ENCODE measurements around the gene TRAF3IP3. TPM values are rescaled to one million over a fixed set of nuclear protein-coding genes. Genes with fewer than 3 reads are reported as not detected.

TRAF3IP3 gene, protein sequence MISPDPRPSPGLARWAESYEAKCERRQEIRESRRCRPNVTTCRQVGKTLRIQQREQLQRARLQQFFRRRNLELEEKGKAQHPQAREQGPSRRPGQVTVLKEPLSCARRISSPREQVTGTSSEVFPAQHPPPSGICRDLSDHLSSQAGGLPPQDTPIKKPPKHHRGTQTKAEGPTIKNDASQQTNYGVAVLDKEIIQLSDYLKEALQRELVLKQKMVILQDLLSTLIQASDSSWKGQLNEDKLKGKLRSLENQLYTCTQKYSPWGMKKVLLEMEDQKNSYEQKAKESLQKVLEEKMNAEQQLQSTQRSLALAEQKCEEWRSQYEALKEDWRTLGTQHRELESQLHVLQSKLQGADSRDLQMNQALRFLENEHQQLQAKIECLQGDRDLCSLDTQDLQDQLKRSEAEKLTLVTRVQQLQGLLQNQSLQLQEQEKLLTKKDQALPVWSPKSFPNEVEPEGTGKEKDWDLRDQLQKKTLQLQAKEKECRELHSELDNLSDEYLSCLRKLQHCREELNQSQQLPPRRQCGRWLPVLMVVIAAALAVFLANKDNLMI
- total RNA-seq = 1.9 TPM
- long read RNA-seq, partial matches to known transcripts = 0 of 2 reads
- long read RNA-seq, other reads (novel, unspliced or antisense) = 1 of 2 reads

DNA sequence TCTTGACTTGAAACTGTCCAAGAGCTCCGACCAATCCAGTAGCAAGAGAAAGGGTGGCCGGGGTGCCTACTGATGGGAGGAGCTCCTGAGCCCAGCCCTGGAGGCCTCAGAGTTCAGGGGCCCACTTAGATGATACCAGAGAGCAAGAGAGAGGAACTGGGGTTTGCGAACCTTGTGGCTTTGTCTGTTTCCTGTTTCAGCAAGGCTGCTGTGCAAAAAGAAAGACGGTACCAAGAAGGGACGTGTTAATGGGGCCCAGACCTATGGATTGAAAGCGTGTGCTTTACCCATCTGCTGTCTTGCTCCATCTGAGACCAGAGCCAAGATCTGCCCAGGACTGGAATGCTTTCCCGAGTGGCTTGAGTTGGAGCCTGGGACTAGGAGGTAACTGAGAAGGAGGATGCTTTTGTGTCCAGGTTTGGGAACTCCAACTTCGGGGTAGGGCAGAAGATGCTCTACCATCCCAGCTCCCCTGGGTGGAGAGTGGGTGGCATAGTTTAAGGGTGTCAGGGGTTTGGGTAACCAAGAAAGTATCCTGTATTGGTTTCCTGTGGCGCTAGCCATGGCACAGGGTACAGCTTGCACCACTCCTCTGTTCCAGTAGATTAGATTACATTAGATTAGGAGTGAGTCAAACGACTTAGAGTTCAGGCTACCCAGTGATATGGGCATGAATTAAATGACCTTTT is at the start of gene TRAF3IP3:
TSS of gene TRAF3IP3 (plus strand) at position 128 of the 689 bp plus-strand sequence. CDS start 3,987 bp downstream, outside the sequence.
- ATAC-seq (peak; percentile 66), DNase-seq (no peak)
- intact Hi-C loops (cut with micrococcal nuclease) = no loop called here

- no peak for ATAC-seq
- intact Hi-C loops (cut with micrococcal nuclease) = no loop called here
- DNase-seq = no peak
Measured at GRCh38 chr1:209706622-209707021, 49.2 kb upstream of the TRAF3IP3 start.

DNA sequence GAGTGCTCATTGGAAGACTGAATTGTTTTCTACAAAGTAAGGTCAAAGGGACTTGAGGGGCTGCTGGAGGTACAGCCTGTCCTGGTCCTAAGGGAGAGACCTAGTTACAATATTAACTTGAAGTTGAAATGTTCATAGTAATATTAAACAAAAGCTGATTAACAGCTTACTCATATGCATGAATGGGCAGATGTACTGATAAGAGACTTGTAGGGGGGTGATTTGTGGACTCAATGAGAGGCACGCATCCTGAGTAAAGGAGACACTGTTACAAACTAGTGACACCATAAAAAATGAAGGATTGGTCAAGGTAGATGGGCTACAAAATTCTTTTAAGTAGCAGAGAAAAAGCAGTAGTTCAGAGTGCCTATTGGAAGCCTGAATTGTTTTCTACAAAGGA is 48.5 kb upstream of the TRAF3IP3 start:
- no peak for ATAC-seq
- no peak for DNase-seq
- intact Hi-C loops (cut with micrococcal nuclease) = no loop called here

DNA sequence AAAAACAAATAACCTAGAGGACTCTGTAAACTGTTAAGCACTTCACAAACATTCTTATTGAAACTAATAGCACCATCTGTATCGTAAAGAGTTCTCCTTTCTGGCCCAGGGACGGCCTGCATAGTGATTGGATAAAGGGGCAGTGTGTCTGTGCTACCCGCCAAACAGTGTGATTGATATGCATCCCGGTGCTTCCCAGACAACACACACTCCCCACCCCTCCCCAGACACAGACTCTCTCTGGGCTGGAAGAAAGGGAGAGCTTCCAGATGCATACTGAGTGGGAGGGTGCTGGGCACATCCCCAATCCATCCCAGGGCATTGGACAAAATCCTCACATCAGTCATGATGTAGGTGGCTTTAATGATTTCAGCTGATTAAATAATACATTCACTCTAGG is 47.6 kb upstream of the TRAF3IP3 start:
- ATAC-seq (no peak), DNase-seq (no peak)
- intact Hi-C loops (cut with micrococcal nuclease) = no loop called here

GRCh38 chr1:209710093-209710492 is 45.8 kb upstream of the TRAF3IP3 start:
- intact Hi-C loops (cut with micrococcal nuclease) = no loop called here
- DNase-seq (no peak), ATAC-seq (no peak)

GRCh38 chr1:209710847-209711246 is 45.0 kb upstream of the TRAF3IP3 start:
- intact Hi-C loops (cut with micrococcal nuclease) = no loop called here
- ATAC-seq = no peak

GRCh38 chr1:209714338-209714737 is 41.5 kb upstream of the TRAF3IP3 start:
- intact Hi-C loops (cut with micrococcal nuclease) = no loop called here
- DNase-seq = no peak
- no peak for ATAC-seq

More at GRCh38 chr1:209710847-209711246, 45.0 kb upstream of the TRAF3IP3 start:
- no peak for DNase-seq

- intact Hi-C loops (cut with micrococcal nuclease) = no loop called here
- ATAC-seq (no peak), DNase-seq (no peak)
Measured at GRCh38 chr1:209715314-209715713, 40.5 kb upstream of the TRAF3IP3 start.

DNA sequence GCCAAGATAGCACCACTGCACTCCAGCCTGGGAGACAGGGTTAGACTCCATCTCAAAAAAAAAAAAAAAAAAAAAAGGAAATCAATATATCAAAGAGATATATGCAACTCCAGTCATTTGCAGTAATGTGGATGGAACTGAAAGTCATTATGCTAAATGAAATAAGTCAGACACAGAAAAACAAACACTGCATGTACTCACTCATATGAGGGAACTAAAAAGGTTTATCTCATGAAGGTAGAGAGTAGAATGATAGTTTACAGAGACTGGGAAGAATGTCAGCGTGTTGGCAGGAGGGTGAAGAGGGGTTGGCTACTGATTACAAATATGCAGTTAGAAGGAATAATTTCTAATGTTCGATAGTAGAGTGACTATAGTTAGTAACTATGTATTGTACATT is 38.0 kb upstream of the TRAF3IP3 start:
- peak; percentile 59 for ATAC-seq
- intact Hi-C loops (cut with micrococcal nuclease) = no loop called here

DNA sequence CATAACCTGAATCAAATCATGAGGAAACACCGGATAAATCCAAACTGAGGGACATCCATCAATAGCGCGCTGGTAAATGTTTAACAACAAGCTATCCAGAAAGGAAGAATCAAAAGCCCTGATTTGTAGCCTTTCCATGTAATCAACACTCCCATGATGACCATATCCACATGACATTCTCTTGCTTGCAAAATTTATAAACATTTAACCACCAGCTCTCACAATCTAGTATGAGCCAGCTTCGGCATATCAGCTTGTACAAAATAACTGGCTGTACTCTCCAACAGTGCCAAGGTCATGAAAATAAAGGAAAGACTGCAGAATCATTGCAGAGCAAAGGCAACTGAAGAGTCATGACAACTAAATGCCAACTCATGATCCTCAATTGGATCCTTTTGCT is 35.5 kb upstream of the TRAF3IP3 start:
- peak; percentile 85 for ATAC-seq
- intact Hi-C loops (cut with micrococcal nuclease) = no loop called here
- DNase-seq = no peak

More for the DNA sequence above, 38.0 kb upstream of the TRAF3IP3 start:
- no peak for DNase-seq

GRCh38 chr1:209720826-209721225 is 35.0 kb upstream of the TRAF3IP3 start:
- intact Hi-C loops (cut with micrococcal nuclease) = no loop called here
- ATAC-seq = no peak
- no peak for DNase-seq

DNA sequence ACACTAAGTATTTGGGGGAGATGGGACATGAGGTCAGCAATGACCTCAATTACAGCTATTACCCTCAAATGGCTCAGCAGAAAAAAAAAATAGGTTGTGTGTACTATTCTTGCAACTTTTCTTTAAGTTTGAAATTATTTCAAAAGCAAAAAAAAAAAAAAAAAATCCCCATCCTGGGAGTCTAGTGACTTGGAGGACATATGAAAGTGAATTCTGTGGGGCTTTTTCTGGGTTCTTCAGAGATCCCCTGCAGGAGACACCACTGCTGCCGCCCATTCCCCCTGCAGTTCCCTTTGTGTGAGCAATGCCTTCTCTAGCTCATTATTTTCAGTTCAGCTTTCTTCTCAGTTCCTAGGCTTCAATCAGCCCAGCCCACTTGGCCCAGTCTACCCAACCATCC is 34.5 kb upstream of the TRAF3IP3 start:
- DNase-seq = no peak
- intact Hi-C loops (cut with micrococcal nuclease) = no loop called here
- no peak for ATAC-seq

DNA sequence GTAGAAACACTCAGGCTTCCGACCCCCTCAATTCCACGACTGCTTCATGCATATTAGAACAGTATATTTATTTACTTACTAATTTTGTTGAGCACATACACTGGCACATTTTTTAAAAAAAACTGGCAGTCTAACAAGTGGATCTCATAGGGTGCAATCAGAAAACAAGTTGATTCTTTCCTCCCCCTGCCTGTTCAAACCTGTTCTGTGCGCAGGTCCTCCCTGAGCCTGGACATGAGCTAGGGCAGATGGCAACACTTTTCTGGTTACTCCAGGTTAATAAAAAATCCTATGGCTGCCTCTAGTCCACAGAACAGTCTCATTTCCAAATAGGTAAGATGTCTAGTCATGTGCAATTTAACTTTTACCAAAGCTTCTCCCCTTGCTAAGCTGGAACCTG is 32.6 kb upstream of the TRAF3IP3 start:
- no peak for DNase-seq
- no peak for ATAC-seq
- intact Hi-C loops (cut with micrococcal nuclease) = no loop called here

DNA sequence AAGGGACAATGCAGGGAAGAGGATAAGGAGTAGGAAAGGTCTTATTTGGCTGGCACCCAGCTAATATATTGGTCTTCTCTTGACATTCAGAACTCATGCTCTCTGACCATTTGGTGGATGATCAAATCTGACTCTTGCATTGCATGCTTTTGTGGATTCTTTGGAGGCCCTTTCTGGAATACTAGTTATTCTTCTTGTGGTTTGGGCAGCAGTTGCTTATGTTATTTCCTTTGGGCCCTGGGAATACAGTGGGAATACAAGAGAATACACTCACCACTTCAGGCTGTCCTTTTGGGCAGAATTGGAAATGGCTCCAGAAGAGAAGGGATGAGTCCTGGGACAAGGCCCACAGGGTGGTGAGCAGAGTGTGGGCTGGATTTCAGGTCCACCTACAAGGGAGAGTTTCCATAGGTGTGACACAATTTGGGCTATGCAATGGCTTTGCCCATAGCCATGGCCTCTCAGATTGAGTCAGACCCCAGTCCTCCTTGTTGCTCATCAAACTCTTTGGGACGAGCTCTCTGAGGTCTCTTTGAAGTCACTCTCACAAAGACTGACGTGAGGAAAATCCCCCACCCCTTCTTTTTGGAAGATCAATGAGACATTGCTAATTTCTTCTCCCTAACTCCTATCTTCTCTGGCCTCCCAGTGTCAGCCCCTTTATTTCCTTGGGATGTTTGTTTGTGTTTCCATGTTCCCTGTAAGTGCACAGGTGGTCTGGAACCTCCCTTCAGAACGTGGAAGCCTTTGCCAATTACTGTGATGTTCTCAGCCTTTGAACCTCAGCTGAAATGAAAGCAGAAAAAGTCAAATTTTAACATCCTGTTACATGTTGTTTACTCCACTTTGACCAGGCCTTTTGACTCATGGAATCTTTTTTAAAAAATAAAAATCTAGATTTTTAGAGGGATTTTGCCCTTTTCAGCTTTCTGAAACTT is 31.8 kb upstream of the TRAF3IP3 start:
- ATAC-seq = no peak

GRCh38 chr1:209727286-209727685 is 28.6 kb upstream of the TRAF3IP3 start:
- intact Hi-C loops (cut with micrococcal nuclease) = no loop called here
- DNase-seq (no peak), ATAC-seq (no peak)

More for the DNA sequence above, 31.8 kb upstream of the TRAF3IP3 start:
- no peak for DNase-seq
- intact Hi-C loops (cut with micrococcal nuclease) = no loop called here

DNA sequence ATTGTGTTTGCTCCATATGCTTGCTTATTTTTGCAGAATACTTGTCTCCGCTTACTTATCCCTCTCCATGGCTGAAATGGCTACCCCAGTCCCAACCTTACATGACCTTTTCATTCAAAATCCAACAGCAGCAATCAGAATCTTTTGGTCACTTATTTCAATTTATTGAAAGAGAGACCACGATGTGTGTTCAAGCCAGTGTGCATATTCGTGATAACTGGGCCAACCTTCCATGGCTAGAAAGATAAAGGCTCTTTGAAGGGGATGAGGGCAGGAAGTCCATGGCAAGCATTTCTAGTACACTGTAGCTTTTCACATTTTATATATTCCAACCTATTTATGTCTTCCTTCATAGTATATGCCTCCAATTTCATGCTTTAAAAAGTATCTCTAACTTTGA is 28.1 kb upstream of the TRAF3IP3 start:
- intact Hi-C loops (cut with micrococcal nuclease) = no loop called here
- ATAC-seq (no peak), DNase-seq (no peak)

DNA sequence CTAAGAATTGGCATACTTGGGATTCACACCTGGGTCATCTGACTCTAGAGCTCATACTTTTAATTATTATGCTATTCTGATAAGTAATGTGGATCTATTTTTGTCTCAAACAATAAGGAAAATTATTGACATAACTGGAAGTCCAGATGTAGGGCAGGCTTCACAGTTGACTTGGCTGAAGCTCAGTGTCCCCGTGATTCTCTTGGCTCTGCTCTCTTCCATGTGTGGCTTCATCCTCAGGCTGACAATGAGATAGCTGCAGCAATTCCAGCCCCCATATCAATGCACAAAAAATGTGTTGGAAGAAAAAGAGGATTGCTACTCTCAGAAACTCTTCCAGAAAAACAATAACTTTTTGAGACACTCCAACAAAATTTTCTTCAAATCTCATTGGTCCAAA is 27.4 kb upstream of the TRAF3IP3 start:
- peak; percentile 38 for DNase-seq
- intact Hi-C loops (cut with micrococcal nuclease) = no loop called here
- peak; percentile 88 for ATAC-seq

- intact Hi-C loops (cut with micrococcal nuclease) = no loop called here
- DNase-seq = no peak
- no peak for ATAC-seq
Measured at GRCh38 chr1:209729436-209729835, 26.4 kb upstream of the TRAF3IP3 start.

DNA sequence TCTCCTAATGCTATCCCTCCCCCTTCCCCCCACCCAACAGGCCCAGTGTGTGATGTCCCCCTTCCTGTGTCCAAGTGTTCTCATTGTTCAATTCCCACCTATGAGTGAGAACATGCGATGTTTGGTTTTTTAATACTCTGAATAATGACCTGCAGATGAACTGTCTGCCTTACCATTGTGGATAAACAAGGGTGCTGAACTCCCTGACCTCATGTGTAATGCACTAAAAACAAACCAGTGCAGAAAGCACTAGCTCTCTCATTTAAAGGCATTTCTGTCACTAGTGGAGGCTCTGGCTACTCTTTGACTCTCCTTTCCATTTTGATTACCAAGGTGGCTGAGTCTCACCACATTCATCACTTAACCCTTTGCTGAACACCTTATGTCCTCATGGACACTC is 23.1 kb upstream of the TRAF3IP3 start:
- DNase-seq (no peak), ATAC-seq (peak; percentile 25)
- intact Hi-C loops (cut with micrococcal nuclease) = no loop called here

All from left ventricle myocardium superior (tissue), 1 donor.